K562 (cell line): ENCODE data around the gene UBXN2A. TPM values are rescaled to one million over a fixed set of nuclear protein-coding genes. Genes with fewer than 3 reads are reported as not detected.

Source experiments
- CUX1 ChIP-seq: fragments of 200-800 bp; sonication (Bioruptor generic); IDR thresholded peaks from 2 replicates; pipeline ENCODE4 v1.6.1; 2016; ENCODE audit warnings: missing genetic modification characterization, missing compliant biosample characterization
- DPF2 ChIP-seq: fragments of 450-650 bp; IDR thresholded peaks from 2 replicates; pipeline ENCODE4 v1.6.1; 2016
- E2F3 ChIP-seq: fragments of 250-450 bp; sonication (Bioruptor Pico); IDR thresholded peaks from 2 replicates; pipeline ENCODE4 v1.4.0; 2020; ENCODE audit warnings: mild to moderate bottlenecking
- ESRRB ChIP-seq: fragments of 250-450 bp; sonication (Bioruptor Pico); IDR thresholded peaks from 2 replicates; pipeline ENCODE4 v1.5.0; 2020; ENCODE audit warnings: mild to moderate bottlenecking, moderate library complexity, borderline replicate concordance
- GABPA ChIP-seq: fragments of 200-800 bp; sonication (Bioruptor generic); conservative IDR thresholded peaks from 2 replicates; pipeline ENCODE4 v1.6.1; 2016; ENCODE audit warnings: low read depth, missing genetic modification characterization, missing compliant biosample characterization
- HDAC2 ChIP-seq: fragments of 450-650 bp; IDR thresholded peaks from 2 replicates; pipeline ENCODE4 v1.6.1; 2016; ENCODE audit warnings: mild to moderate bottlenecking
- HOMEZ ChIP-seq: fragments of 250-450 bp; sonication (Bioruptor Pico); IDR thresholded peaks from 2 replicates; pipeline ENCODE4 v1.4.0; 2020; ENCODE audit warnings: mild to moderate bottlenecking, moderate library complexity
- PHF20 ChIP-seq: fragments of 450-650 bp; IDR thresholded peaks from 2 replicates; pipeline ENCODE4 v1.6.1; 2018; ENCODE audit not compliant: partially characterized antibody
- PREB ChIP-seq: sonication (generic); formaldehyde crosslinking; IDR thresholded peaks from 2 replicates; pipeline ENCODE4 v1.8.1; 2023; ENCODE audit warnings: mild to moderate bottlenecking, missing genetic modification reagents
- TFE3 ChIP-seq: fragments of 450-650 bp; formaldehyde crosslinking; IDR thresholded peaks from 2 replicates; pipeline ENCODE4 v1.4.0; 2020; ENCODE audit warnings: mild to moderate bottlenecking, mixed read lengths
- WHSC1 ChIP-seq: IDR thresholded peaks from one replicate; pipeline ENCODE4 v1.6.1; 2012; ENCODE audit warnings: low read length, control low read depth, inconsistent platforms
- ZBED1 ChIP-seq: IDR thresholded peaks from 2 replicates; pipeline ENCODE4 v1.6.1; 2014
- ZFP36 ChIP-seq: fragments of 150-350 bp; IDR thresholded peaks from 2 replicates; pipeline ENCODE4 v1.6.1; 2018; ENCODE audit warnings: low read length, low read depth; ENCODE audit not compliant: partially characterized antibody
- ZNF165 ChIP-seq: fragments of 250-450 bp; sonication (Bioruptor Pico); IDR thresholded peaks from 2 replicates; pipeline ENCODE4 v1.4.0; 2020; ENCODE audit warnings: borderline replicate concordance
- ZNF583 ChIP-seq: fragments of 250-450 bp; sonication (Bioruptor Pico); IDR thresholded peaks from 2 replicates; pipeline ENCODE4 v1.4.0; 2020
- ZNF589 ChIP-seq: fragments of 200-800 bp; sonication (Bioruptor generic); IDR thresholded peaks from 2 replicates; pipeline ENCODE4 v1.6.1; 2016; ENCODE audit warnings: low read depth, missing genetic modification characterization, missing compliant biosample characterization
- ZNF696 ChIP-seq: fragments of 250-450 bp; sonication (Bioruptor Pico); conservative IDR thresholded peaks from 2 replicates; pipeline ENCODE4 v1.4.0; 2020; ENCODE audit warnings: mild to moderate bottlenecking, moderate library complexity
- polyA plus RNA-seq, 8 experiments: library from polyadenylated mRNA; depleted of rRNA in 4 of 8; stranded (reverse) in 5 of 8; unstranded in 3 of 8; fragments of >200 nt; fragmentation: Nextera tagmentation in 2 of 8; fragmentation: Illumina TruSeq in 1 of 8; extraction: Ambion mirVana in 2 of 8; extraction: Trizol in 1 of 8; gene quantifications; 2 replicates each; pipeline versions ENCODE4 v1.2.1 to v1.2.3, GENCODE V29; 2011 to 2014; ENCODE audit warnings: inconsistent platforms in 1 of 8, missing spikeins in 1 of 8
- total RNA-seq, 7 experiments: library from RNA; depleted of rRNA in 6 of 7; stranded (reverse); fragments of >200 nt in 6 of 7; fragmentation: Illumina TruSeq in 2 of 7; extraction: Trizol in 2 of 7; gene quantifications; 2 replicates each; pipeline versions ENCODE4 v1.2.1 to v1.2.3, GENCODE V29; 2011 to 2021; ENCODE audit warnings: low replicate concordance in 1 of 7

UBXN2A gene
- total and polyA plus RNA-seq, 9 of the 15 experiments (the other 6 are each of a cell fraction or from before 2014, with no cell fraction given), result 3.4 to 25.6 (median 16.0) TPM

- TF ChIP-seq GABPA (peak; percentile 16; the same call in 1 of the 2 replicates), ZNF583 (CRISPR knock-in tag) (no peak; the same call in 1 of the 2 replicates), TFE3 (no peak), E2F3 (CRISPR knock-in tag) (no peak), ZNF696 (CRISPR knock-in tag) (no peak), HDAC2 (peak; percentile 90), PHF20 (no peak), CUX1 (CRISPR knock-in tag) (peak; percentile 24; the same call in 1 of the 2 replicates), ESRRB (CRISPR knock-in tag) (no peak), ZFP36 (peak; percentile 74), DPF2 (peak; percentile 99), ZNF165 (CRISPR knock-in tag) (no peak), HOMEZ (CRISPR knock-in tag) (no peak), ZNF589 (CRISPR knock-in tag) (peak; percentile 92), ZBED1 (no peak), WHSC1 (no peak), PREB (CRISPR knock-in tag) (no peak)
These were observed 71.2 kb downstream of the UBXN2A start (continued) for GRCh38 chr2:24011250-24012104.
